A549 treated with ZK216348 at 1 μM for 4 hours (cell line): ENCODE results near the gene PDK3. TPM values are rescaled to one million over a fixed set of nuclear protein-coding genes. Genes with fewer than 3 reads are reported as not detected.

Experiments
- total RNA-seq: library from RNA; stranded (reverse); fragments of 200-300 nt; extraction: Qiagen RNA extraction; gene quantifications from 5 replicates; pipeline ENCODE4 v1.2.3, GENCODE V29; 2022; ENCODE audit warnings: low read depth

Gene PDK3
- 4.5 to 6.1 TPM (median 5.4 TPM) in 5 replicates for total RNA-seq

DNA sequence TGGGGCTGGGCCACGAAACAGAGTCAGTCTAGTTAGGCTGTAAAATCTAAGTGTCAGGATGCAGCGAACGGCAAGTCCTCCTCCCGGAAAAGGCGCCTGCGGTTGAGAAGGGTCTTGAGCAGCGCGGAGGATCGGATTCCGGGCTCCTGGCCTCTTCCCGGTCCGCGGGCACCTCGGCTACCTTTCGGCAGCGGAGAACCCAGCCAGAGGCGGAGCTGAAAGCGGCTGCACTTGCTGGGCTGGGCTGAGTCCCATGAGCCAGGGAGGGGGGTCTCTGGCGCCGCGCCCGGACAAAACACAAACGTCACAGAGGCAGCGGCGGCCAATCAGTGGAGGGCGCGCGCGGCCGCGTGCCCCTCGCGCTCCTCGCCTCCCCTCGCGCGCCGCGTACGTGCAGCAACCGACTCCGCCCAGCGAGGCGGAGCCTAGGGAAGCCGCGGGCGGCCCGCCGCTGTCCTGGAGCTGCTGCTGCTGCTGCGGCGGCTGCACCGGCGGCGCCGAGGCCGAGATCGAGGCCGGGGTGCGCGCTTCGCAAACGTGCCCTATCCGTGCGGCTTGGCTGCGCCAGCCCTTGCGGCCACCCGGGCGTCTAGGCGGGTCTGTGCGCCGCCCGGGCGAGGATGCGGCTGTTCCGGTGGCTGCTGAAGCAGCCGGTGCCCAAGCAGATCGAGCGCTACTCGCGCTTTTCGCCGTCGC, at the start of gene PDK3:
Gene PDK3, plus strand, starts transcription at position 451 of the 696 bp plus-strand sequence. Its CDS starts 170 bp downstream, at position 621.

Other genes with a start within 250 kb of the PDK3 start
- not detected in 5 replicates for gene SUPT20HL2, start 151.2 kb upstream of the PDK3 start, total RNA-seq
- not detected in 5 replicates for gene SUPT20HL1, start 104.6 kb upstream of the PDK3 start, total RNA-seq
- not detected in 5 replicates for gene PCYT1B, start 182.1 kb downstream of the PDK3 start, total RNA-seq
- gene POLA1, start 228.6 kb downstream of the PDK3 start, total RNA-seq = 10.9 to 13.9 TPM (median 11.9 TPM) in 5 replicates